Embryonic facial prominence (tissue), 1 donor: ENCODE data around the gene AHNAK2.
"Not testable (repeated sequence)": the region's sequence is repeated elsewhere in the genome, so short reads cannot be mapped to it uniquely, and the experiment has no call there.

Source experiments
- DNase-seq: peaks from one replicate; pipeline ENCODE4 v3.0.0-alpha.2; 2016; ENCODE audit errors: extremely low spot score

AHNAK2 gene

DNA sequence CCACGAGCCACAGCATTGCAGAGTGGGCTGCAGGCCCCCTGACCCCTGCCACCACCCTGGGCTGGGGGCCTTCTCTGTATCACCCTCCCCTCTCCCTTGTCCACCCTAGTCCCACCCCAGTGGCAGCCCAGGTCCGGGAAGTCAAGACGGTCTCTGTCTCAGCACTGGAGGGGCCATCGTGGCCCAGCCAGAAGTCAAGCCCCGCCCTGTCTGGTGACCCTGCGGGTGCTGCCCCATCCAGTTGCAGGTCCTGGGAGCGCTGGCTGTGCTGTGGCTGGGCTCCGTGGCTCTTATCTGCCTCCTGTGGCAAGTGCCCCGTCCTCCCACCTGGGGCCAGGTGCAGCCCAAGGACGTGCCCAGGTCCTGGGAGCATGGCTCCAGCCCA lies 50.8 kb downstream of the AHNAK2 start:
- DNase-seq = no peak

DNA sequence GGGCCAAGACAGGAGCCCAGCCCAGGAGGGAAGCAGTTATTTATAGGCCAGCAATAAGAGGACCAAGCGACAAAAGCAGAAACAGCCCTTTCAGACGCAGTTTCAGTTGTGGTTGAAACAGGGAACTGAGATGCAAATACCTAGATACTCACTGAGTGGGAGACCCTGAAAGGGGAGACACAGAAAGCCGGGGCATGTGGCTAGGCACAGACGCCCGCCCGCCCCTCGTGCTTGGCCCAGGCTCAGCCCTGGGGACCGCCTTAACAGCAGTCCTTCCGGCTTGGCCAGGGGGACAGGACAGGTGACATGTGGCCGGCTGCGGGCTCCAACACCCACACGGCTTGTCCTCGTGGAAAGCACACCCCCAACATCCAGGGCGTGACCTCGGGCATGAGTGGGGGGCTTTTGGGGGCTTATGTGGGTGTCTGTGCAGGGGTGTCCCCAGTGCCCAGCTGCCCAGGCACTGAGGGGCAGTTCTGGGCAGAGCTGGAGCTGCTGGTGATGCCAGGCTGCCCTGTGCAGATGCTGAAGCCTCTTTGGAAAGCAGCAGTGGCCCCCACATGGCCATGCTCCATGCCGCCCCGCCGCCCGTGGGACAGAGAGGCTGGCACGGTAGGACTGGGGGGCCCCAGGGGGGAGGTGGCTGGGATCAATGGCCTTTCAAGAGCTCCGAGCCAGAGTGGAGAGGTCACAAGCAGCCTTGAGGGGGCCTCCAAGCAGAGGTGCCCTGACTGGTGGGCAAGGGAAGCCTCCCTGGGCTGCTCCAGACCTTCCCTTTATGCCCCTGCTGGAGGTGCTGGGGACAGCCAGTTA lies 51.3 kb downstream of the AHNAK2 start:
- DNase-seq = no peak

DNA sequence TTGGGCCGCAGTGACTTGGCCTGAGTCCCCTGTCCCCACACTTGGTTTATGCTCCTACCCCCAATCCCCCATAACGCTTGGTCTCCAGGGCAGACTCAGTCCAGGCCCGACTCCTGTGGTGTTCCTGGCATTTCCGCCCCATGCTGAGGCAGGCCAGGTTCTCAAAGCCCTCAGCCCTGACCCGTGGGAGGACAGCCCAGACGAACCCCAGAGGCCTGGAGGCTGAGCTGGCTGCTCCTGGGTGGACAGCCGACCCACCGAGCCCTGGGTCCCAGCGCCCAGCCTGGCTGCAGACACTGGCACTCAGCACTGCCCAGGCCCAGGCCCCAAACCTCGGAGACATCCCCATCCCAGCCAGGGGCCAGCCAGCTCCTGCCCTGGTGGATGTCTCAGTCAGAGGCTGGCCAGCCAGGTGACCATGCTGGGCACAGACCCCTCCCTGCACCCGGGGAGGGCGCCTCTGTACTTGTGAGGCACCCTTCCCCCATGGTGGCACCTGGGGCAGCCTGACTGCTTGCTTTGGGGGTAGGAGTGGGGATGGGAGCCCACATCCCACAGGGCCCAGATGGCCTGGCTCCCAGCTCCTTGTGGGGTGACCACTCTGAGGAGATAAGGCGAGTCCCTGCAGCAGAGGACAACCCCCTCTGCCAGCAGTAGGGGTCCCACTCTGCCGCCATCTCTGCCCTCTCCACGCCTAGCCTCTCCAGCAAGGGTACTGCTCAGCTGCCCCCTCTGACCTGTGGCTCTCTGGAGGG lies 52.1 kb downstream of the AHNAK2 start:
- DNase-seq = no peak

DNA sequence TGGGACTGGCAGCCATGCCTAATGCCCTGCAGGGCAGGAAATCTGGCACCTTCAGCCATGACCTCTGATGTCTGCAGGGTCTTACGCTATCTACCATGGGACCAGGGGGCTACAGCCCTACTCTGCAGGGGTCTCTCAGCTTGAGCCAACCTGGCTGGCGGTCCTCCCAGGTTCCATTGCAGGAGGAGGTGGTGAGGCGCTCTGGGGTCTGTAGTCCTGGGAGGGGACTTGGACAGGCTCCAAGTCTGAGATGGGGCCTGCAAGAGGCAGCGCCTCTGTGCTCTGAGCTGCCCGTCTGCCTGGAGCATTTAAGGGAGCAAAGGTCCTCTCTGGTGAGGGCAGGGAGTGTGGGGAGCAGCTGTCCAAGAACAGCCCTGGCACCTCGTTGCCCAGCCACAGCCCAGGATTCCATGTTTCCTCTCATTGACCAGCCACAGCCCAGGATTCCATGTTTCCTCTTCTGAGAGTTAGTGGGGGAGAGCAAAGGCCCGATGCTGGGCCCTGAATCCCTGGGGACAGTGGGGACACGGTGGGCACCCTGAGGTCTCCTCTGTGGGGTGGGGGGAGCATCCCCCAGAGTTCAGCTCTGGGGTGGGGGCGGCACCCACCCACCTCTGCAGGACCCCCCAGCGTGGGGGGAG lies 52.8 kb downstream of the AHNAK2 start:
- DNase-seq = no peak

DNA sequence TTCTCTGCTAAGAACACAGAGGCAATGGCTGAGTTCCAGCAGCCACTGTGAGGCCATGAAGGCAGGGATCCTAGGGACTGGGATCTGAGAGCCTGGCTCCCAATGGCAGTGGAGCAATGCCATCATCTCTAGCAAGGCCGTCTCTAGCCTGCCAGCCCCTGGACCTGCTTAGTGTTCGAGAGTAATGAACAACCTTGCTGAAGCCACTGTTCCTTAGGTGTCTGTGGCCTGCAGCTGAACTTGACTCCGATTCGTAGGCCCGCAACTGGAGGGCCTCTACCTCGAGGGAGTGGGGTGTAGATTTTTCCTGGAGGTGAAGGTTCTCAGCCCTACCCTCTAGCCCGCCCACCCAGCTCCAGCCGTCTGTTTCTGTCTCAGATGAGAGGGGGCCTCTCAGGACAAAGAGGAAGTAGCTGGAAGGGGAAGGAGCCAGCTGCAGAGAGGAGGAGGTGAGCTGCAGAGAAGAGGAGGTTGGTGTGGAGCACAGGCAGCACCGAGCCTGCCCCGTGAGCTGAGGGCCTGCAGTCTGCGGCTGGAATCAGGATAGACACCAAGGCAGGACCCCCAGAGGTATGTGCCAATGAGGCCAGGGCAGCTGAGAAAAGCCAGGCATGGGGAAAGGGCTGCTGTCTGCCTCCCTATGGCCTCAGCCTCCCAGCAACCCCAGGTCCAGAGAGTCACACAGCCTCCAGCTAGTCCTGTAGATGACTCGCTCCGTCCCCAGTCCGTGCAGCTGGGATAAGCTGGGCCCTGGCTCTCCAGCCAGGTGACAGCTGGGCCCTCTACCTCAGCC lies 53.6 kb downstream of the AHNAK2 start, which contains the start of gene PLD4:
Gene PLD4, plus strand, starts transcription at position 459 of the 793 bp plus-strand sequence. CDS start 2,262 bp downstream, outside the sequence.
- DNase-seq = no peak

DNA sequence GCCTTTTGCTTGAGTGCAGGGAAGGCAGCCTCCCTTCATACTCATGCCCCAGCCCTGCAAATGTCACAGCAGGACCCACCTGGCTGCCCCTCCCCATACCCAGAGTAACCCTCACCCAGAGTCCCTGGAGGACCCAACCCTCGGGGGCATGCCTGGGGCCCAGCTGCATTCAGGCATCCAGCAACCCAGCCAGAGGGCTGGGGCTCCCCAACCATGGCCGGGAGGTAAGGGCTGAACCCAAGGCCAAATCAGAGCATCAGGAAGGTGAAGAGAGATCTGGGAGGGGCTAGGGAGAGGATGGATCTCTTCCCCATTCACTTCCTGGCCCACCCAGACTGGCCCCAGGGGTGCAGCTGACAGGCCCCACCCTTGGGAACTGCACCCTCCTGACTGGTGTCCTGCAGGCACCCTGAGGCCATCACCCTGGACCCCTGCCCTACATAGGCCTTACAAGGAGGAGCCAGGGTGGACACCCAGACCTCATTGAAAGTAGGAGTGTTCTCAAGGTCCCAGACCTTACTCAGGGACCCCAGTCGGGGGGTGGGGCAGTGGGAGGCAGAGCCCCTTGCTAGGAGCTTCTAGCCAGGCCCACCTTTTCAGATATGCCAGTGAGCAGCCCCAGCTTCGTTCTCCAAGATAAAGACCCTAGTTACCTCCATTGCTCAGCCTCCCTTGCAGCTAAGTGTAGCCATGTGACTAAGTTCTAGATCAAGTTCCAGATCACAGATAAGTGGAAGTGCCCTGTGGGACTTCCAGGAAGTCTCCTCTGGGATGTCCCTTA lies 54.3 kb downstream of the AHNAK2 start:
- no peak for DNase-seq

DNA sequence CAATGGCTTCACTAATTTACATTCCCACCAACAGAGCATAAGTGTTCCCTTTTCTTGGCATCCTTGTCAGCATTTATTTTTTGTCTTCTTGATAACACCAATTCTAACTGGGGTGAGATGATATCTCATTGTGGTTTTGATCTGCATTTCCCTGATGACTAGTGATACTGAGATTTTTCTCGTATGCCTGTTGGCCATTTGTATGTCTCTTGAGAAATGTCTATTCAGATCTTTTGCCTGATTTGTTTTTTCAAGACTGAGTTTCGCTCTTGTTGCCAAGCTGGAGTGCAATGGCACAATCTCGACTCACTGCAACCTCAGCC lies 58.2 kb downstream of the AHNAK2 start:
- no peak for DNase-seq

DNA sequence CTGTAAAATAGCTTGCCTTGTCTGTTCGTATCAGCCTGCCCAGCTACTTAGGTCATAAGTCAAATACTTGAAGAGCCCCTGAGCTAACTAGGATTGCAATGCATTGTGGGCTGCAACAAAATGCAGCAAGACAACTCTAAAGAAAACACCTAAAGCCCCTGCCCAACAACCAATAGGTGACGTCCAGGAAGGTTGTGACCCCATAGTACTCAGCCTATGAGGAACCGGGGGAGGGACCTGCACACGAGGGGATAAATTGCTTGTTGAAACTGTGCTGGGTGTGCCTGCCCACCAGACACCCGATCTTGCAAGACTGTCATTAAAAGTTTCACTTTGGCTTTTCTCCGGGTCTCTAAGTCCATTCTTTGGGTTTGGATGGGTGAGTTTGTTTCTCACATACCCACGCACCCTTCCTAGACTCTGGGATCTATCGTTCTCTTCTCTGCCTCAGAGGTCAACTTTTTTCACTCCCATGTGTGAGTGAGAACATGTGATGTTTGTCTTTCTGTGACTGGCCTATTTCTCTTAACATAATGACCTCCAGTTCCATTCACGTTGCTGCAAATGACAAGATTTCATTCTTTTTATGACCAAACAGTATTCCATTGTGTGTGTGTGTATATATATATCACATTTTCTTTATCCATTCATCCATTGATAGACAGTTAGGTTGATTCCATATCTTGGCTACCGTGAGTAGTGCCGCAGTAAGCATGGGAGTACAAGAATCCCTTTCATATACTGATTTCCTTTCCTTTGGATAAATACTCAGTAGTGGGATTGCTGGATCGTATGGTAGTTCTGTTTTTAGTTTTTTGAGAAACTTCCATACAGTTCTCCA lies 58.8 kb downstream of the AHNAK2 start:
- DNase-seq = not testable (repeated sequence)

DNA sequence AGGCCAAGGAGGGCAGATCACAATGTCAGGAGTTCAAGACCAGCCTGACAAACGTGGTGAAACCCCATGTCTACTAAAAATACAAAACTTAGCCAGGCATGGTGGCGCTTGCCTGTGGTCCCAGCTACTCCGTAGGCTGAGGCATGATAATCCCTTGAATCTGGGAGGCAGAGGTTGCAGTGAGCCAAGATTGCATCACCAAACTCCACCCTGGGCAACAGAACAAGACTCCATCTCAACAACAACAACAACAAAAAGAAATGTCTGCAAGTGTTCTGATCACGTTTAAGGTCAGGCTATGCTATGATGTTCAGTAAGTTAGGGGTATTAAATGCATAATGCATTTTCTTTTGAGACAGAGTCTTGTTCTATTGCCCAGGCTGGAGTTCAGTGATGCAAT lies 60.2 kb downstream of the AHNAK2 start:
- no peak for DNase-seq

DNA sequence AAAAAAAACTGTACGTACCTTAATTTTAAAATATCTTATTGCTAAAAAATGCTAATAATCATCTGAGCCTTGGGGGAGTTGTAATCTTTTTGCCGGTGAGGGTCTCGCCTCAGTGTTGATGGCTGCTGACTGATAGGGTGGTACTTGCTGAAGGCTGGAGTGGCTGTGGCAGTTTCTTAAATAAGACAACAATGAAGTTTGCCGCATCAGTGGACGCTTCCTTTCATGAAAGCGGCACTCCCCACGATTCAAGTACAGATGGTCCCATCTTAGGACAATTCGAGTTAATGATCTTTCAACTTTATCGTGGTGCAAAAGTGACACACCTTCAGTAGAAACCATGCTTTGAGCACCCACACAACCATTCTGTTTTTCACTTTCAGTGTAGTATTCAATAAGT lies 61.1 kb downstream of the AHNAK2 start:
- no peak for DNase-seq

DNA sequence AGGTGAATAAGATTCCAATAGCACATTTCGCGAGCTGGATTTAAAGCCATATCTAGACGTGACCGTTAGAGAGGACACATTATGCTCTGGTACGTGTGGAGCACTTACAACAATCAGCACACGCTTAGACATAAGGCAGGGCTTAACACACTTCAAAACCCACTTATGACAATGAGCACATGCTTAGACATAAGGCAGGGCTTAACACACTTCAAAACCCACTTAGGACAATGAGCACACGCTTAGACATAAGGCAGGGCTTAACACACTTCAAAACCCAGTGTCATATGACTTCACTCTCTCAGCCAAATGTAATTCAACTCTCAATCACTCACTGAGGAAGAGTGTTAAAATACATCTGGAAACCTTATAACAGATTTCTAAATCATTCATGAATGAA lies 64.7 kb downstream of the AHNAK2 start:
- DNase-seq = no peak

DNA sequence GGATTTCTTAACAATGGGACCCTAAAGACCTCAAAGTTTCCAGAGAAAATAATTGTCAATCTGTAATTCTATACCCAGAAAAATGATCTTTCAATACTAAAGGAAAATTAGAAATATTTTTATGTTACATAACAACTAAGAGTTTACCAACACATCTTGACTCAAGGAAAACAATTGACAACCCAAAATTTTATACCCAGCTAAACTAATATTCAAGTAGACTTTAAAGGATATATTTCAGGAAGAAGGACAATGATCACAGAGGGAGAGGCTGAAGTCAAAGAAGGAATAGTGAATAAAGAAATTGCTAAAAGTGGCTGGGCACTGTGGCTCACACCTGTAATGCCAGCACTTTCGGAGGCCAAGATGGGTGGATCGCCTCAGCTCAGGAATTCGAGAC lies 66.1 kb downstream of the AHNAK2 start:
- DNase-seq = no peak

DNA sequence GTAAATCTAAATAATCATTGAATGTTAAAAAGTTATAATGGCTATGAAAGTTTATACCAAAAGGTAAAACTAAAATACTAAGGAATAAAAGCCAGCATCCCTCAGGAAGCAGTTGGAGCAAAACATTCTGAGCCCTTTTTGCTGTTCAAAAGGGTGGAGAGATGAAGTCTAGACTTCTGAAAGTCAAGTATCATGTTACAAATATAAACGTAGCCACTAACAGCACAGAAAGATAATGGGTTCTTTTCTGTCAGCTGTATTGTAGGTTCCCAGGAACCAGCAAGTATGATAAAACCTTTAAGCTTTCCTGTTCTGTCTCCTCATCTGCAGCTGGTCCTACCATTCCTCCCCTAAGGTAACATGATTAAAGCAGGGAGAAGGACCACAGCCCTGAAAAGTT lies 69.9 kb downstream of the AHNAK2 start:
- DNase-seq = no peak

DNA sequence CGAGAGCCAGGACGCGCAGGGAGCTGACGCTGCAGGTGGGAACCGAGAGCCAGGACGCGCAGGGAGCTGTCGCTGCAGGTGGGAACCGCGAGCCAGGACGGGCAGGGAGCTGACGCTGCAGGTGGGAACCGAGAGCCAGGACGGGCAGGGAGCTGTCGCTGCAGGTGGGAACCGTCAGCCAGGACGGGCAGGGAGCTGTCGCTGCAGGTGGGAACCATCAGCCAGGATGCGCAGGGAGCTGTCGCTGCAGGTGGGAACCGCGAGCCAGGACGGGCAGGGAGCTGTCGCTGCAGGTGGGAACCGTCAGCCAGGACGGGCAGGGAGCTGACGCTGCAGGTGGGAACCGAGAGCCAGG lies 72.6 kb downstream of the AHNAK2 start:
- not testable (repeated sequence) for DNase-seq

DNA sequence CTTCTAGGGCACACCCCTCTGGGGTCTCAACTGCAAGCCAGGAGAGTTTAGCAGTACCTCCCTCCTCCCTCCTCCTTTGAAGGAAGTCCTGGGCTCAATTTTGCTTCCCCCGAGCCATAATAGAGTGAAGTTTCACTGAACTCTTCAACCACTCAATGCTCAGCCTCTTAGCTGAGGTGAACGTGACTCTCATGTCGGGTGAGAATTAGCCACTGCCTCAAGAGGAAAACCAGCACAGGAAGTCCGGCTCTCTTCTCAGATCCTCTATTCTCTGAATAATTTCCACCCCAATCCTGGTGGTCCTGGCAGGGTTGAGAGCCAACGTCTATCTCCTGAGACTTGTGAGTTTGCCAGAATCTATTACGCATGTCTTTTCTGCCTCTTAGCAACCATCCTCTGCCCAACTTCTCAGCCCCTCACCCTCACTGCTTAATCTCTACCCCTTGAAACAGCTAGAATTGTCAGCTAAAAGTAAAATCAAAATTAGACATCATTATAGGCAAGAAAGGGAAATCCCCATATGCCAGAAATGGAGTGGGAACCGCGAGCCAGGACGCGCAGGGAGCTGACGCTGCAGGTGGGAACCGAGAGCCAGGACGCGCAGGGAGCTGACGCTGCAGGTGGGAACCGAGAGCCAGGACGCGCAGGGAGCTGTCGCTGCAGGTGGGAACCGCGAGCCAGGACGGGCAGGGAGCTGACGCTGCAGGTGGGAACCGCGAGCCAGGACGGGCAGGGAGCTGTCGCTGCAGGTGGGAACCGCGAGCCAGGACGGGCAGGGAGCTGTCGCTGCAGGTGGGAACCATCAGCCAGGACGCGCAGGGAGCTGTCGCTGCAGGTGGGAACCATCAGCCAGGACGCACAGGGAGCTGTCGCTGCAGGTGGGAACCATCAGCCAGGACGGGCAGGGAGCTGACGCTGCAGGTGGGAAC lies 73.3 kb downstream of the AHNAK2 start:
- DNase-seq = not testable (repeated sequence)

DNA sequence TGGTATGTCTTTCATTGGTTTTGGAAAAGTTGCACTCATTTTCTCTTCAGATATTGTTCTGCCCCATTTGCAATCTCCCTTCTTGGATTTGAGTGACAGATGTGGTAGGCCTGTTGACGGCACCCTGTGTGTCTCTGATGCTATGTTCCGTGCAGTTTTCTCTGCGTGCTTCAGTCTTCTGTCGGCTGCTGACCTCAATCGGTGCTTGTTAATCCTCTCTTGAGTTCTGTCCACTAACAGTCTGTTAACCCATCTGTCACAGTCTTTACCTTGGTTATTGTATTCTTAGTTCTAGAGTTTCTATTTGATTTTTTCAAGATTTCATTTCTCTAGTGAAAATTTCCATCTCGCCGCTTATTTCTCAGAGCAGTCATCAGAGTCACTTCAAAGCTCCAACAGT lies 74.2 kb downstream of the AHNAK2 start:
- DNase-seq = no peak

DNA sequence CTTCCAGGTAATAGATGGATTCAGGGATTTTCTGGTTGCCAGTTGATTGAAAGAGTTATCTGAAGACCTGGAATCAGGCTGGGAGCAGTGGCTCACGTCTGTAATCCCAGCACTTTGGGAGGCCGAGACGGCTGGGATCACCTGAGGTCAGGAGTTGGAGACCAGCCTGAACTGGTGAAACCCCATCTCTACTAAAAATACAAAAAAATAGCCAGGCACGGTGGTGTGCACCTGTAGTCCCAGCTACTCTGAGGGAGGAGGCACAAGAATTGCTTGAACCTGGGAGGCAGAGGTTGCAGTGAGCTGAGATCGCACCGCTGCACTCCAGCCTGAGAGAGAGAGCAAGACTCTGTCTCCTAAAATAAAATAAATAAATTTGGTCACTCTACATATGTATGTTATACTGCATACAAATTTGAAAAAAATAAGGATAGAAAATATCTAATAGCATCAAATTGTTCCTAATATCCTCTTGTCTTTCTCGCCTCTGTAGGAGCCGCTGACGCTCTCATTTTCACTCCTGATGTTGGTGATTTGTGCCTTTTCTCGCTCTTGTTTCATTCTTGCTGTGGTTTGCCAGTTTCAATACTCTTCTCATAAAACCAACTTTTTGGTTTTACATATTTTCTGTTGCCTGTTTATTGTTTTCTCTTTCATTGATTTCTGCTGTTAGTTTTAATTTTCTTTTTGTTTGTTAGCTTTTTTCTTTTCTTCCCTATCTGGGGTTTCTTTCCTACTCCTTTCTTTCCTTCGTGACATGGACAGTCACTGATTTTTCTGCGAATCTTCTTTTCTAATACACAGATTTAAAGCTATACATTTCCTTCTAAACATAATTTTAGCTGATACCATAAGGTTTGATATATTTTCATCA lies 77.3 kb downstream of the AHNAK2 start:
- DNase-seq = no peak

DNA sequence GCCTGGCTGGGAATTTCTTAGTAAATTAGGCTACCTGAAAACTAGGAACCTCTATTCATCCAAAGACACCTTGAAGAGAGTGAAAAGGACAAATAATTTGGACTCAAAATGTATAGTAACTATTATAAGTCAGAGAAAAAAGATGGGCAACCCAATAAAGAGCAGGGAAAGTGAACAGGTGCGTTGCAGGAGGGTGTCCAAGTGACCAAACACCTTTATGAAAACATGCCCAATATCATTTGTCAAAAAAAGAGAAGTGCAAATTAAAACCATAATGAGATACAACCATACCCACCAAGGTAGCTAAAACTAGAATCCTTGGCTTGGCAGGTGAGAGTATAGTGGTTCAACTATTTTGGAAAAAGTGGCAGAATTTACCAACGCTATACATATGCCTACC lies 78.4 kb downstream of the AHNAK2 start:
- DNase-seq = no peak
